ENCODE measurements around the gene EHMT1.
"Not testable (repeated sequence)": the region's sequence is repeated elsewhere in the genome, so short reads cannot be mapped to it uniquely, and the experiment has no call there.

Gene EHMT1

DNA sequence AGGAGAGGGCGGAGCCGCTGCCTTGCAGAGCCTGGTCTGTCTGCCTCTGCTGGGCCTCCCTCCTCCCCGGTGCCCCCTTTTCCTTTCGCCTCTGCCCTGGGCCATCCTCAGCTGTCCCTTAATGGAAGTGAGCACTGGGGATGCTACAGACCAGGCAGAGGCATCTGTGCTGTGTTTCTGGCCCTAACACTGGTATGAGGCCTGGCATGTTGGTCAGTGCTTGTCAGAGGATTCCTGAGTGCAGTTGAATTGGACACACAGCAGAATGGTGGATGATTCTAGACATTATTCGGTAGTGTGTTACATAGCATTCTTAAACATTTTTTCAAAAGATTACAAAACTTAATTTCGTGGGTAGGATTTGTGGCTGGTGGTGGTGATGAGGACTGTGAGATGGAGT is 88.6 kb downstream of the EHMT1 start:
- no peak for TF ChIP-seq CTCF (IDR thresholded peaks at IDR 0.05; ENCODE audit: extremely low read depth, missing control alignments)
- DNase-seq (ENCODE audit: low spot score), result no peak

DNA sequence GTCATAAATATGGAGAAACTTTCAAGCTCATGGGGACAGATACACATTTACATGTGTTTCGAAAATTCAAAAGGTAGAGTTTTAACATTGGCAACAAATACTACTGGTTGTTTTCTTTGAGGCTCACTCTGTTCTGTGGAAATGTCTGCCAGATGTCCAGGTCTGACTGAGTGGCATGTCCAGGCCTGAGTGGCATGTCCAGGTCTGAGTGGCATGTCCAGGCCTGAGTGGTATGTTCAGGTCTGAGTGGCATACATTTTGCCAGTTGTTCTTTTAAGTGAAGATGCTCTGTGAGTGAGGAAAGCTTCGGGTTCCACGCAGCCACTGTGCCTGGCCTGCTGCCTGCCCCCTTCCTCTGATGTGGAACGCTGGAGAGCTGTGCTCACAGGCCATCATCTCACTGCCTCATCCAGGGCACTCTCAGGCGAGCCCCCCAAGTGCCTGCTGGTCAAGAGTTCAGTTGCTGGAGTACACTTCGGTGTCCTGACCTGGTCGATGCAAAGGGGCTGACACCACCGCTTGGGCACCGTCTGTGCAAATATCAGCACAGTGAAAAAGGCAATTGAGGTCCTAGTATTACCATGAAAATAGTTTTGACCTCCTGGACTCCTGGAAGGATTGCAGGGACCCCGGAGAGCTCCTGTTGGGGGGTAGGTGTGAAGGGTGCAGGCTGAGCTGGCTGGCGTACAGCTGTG is 89.9 kb downstream of the EHMT1 start:
- TF ChIP-seq CTCF (IDR thresholded peaks at IDR 0.05; ENCODE audit: extremely low read depth, missing control alignments), result no peak
- DNase-seq (ENCODE audit: low spot score), result no peak

- DNase-seq (ENCODE audit: low spot score), result no peak
- TF ChIP-seq CTCF (IDR thresholded peaks at IDR 0.05; ENCODE audit: extremely low read depth, missing control alignments), result no peak
Measured at GRCh38 chr9:137709411-137710101, 90.8 kb downstream of the EHMT1 start.

- no peak for TF ChIP-seq CTCF (IDR thresholded peaks at IDR 0.05; ENCODE audit: extremely low read depth, missing control alignments)
- no peak for DNase-seq (ENCODE audit: low spot score)
Measured at GRCh38 chr9:137710704-137711103, 91.9 kb downstream of the EHMT1 start.

DNA sequence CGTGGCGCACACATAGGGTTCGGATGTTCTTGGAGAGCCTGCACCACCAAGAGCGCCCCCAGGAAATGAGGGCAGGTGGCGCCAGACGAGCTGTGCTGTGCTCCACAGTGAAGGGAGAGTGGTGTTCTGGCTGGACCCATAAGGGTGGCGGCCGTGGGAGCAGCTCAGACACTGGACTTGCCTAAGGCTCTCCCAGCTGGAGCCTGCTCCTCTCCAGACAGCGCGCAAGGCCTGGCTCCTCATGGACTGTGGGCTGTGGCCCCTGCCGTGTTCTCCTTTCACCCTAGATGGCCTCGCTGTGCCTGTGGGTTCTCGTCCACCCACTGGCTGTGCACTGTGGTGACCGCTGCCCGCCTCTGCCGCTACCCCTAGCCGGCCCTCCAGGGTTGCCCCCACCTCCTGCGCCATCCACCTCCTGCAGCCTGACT is 92.9 kb downstream of the EHMT1 start:
- no peak for TF ChIP-seq CTCF (IDR thresholded peaks at IDR 0.05; ENCODE audit: extremely low read depth, missing control alignments)
- no peak for DNase-seq (ENCODE audit: low spot score)

- DNase-seq (ENCODE audit: low spot score), result no peak
- TF ChIP-seq CTCF (IDR thresholded peaks at IDR 0.05; ENCODE audit: extremely low read depth, missing control alignments), result no peak
Measured at GRCh38 chr9:137715321-137715720, 96.5 kb downstream of the EHMT1 start.

- DNase-seq (ENCODE audit: low spot score), result not testable (repeated sequence)
Measured at GRCh38 chr9:137715866-137716693, 97.3 kb downstream of the EHMT1 start.
